GM12891 (cell line): ENCODE measurements around the gene KDM4C.
"Not testable (repeated sequence)": the region's sequence is repeated elsewhere in the genome, so short reads cannot be mapped to it uniquely, and the experiment has no call there.

ENCODE experiments used
- DNase-seq: peaks from one replicate; pipeline ENCODE4 v3.0.0; 2011; ENCODE audit warnings: low spot score; ENCODE audit not compliant: insufficient read length
- FAIRE-seq: peaks from 2 replicates; lab custom pipeline; 2011; peaks lifted over from hg19 to GRCh38; lab: Jason Lieb, UNC
- PAX5 ChIP-seq: IDR thresholded peaks from 2 replicates; pipeline ENCODE4 v1.6.1; 2011; ENCODE audit warnings: low read length, moderate library complexity, mild to moderate bottlenecking; ENCODE audit not compliant: insufficient read depth, severe bottlenecking
- POLR2A ChIP-seq: IDR thresholded peaks from 2 replicates; pipeline ENCODE4 v1.6.1; 2011; ENCODE audit warnings: low read depth, low read length, control low read depth
- POLR2AphosphoS5 ChIP-seq: IDR thresholded peaks from 2 replicates; pipeline ENCODE4 v1.6.1; 2011; ENCODE audit warnings: low read depth, low read length, control low read depth
- POU2F2 ChIP-seq: IDR thresholded peaks from 2 replicates; pipeline ENCODE4 v1.6.1; 2011; ENCODE audit warnings: low read depth, mild to moderate bottlenecking, control low read depth, low read length, moderate library complexity
- SPI1 ChIP-seq: IDR thresholded peaks from 2 replicates; pipeline ENCODE4 v1.6.1; 2011; ENCODE audit warnings: low read depth, low read length, control low read depth
- TAF1 ChIP-seq: IDR thresholded peaks from 2 replicates; pipeline ENCODE4 v1.6.1; 2011; ENCODE audit warnings: low read depth, low read length, control low read depth

The KDM4C gene

DNA sequence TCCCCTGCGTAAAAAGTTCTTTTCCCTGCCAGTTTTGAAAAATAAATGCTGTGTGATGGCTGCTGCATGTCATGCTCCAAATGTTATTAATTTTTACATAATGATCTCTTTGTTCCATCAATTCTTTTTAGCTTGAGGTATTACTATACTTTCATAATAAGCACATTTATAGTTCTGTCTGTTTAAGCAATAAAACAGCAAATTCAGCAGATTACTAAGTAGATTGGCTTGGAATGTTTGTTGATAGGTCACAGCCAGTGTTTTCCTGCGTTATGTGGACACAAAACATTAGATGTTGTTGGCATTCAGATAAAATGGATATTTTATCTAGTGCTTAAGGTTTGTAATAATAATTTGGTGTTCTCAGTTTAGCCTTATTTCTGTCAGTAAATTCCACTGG lies 242.0 kb downstream of the KDM4C start:
- peak; percentile 31 for FAIRE-seq
- DNase-seq = no peak
- TF ChIP-seq POLR2A = no peak
- TF ChIP-seq TAF1 = no peak
- no peak for TF ChIP-seq PAX5
- no peak for TF ChIP-seq SPI1
- TF ChIP-seq POLR2AphosphoS5 = no peak

DNA sequence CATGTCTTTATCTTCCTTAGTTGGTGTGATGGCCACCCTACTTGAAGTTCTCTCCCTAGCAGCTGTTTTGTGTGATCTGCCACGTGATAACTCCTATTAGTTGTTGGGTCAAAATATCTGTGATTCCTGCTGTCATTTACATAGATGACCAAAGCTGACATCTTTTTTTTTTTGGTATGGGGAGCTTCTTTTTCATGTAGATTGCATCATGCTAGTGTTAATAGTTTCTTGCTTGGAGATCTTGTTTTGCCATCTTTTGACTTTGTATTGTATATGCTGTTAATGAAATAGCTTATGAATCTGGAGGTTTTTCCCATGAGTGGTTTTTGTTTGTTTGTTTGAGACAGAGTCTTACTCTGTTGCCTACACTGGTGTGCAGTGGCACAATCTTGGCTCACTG lies 243.8 kb downstream of the KDM4C start:
- TF ChIP-seq PAX5 (no peak), SPI1 (no peak), POLR2A (no peak), TAF1 (no peak), POU2F2 (no peak), POLR2AphosphoS5 (no peak)
- FAIRE-seq = peak; percentile 45
- DNase-seq = no peak

DNA sequence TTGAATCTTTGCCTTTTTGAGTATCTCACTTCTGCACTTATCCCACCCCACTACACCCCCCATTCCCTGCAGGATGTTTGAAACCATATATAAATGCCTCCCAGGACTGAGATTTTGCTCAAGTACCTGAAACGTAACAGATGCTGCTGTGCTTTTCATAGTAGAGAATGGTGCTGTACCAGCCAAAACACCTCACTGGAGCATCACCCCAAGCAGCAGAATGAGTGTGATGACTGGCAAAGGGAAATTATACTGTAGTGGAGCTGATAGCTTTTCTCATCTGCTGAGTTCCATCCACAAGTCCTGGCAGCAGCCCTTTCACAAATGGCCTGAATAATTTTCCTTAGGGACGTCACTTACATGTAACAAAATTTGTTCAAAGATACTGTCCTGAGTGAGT lies 246.1 kb downstream of the KDM4C start:
- FAIRE-seq = no peak
- DNase-seq = no peak
- no peak for TF ChIP-seq POLR2A
- no peak for TF ChIP-seq TAF1
- TF ChIP-seq POLR2AphosphoS5 = no peak
- TF ChIP-seq SPI1 = no peak
- no peak for TF ChIP-seq PAX5
- TF ChIP-seq POU2F2 = no peak

DNA sequence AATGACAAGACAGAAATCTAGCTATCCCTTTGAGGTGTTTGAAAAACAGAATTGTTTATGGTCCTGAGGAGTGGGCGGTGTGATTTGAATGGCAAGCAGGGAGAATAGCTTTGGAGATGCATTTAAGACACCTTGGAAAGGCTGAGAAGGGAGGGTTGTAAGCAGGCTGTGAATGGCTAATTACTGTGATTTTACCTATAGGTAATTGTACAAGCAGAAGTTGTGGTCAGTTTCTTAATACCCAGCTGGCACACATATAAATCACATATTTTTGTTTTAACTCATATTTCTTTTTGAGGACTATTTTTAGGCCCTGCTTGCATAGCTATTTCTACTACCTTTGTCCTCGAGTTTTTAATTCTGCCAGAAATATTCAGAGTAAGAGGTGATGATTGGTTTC lies 248.6 kb downstream of the KDM4C start:
- no peak for TF ChIP-seq POU2F2
- TF ChIP-seq SPI1 = no peak
- no peak for TF ChIP-seq POLR2A
- no peak for TF ChIP-seq TAF1
- FAIRE-seq (no peak), DNase-seq (no peak)

DNA sequence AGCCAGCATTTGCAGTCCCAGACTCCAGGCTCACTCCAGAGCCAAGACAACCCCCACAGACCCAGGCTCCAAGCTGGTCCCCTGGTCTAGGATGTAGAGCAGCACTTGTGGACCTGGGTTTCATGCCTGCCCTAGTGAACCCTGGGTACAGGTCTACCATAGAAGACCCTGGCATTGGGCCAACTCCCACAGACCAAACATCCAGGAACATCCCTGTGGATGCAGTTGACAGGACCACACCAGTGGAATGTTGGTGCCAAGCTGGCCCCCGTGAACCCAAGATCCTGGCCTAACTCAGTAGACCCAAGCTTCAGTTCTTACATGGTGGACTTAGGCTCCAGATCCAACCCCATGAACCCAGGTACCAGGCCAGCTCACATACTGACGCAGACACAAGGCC lies 250.6 kb downstream of the KDM4C start:
- TF ChIP-seq POLR2AphosphoS5 (no peak), POLR2A (no peak), POU2F2 (no peak), TAF1 (no peak), PAX5 (no peak), SPI1 (no peak)
- FAIRE-seq (no peak), DNase-seq (no peak)

DNA sequence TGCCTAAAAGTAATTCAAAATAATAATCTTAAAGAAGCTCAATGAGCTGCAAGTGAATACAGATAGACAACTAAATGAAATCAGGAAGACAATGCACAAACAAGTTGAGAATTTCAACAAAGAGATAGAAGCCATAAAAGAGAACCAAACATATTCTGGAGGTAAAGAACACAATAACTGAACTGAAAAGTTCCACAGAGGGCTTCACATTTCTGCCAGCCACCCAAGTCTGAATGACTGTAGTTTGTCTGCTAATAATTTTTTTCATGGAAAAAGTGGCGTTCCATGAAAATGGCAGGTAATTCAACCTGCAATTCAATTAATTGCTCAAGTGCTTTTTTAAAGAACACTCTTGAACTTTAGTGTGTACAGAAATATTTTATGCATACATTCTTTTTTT lies 251.3 kb downstream of the KDM4C start:
- FAIRE-seq (no peak), DNase-seq (no peak)
- no peak for TF ChIP-seq TAF1
- no peak for TF ChIP-seq SPI1
- TF ChIP-seq POLR2A = no peak
- TF ChIP-seq PAX5 = no peak
- no peak for TF ChIP-seq POLR2AphosphoS5
- no peak for TF ChIP-seq POU2F2

DNA sequence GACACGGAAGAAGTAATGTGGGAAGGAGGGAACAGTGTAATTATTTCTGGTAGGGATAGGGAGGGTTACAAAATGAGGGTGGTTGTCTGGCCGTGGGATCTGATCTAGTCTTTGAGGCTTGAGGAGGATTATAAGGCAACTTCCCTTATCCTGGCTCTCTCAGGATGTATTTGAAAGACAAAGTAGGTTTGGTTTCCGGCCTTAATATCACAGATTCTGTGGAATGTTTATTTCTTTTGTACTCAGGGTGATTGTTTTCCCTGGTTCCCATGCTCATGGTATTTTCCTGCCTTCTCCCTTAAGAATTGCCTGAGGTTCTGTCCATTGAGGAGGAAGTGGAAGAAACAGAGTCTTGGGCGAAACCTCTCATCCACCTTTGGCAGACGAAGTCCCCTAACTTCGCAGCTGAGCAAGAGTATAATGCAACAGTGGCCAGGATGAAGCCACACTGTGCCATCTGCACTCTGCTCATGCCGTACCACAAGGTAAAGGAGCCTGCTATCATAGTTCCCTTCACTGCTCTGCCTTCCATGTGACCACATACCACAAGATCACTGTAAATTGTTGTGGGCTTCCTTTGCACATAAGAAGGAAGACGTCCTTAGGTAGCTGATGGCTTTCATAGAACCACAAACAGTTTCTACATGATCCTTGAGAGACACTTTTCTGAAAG lies 253.8 kb downstream of the KDM4C start:
- TF ChIP-seq POLR2AphosphoS5 (0 out of 2 replicates have a peak, but pooled peaks have one; percentile 24), POLR2A (no peak), TAF1 (no peak), SPI1 (0 out of 2 replicates have a peak, but pooled peaks have one; percentile 11)
- DNase-seq (no peak), FAIRE-seq (peak; percentile 67)

DNA sequence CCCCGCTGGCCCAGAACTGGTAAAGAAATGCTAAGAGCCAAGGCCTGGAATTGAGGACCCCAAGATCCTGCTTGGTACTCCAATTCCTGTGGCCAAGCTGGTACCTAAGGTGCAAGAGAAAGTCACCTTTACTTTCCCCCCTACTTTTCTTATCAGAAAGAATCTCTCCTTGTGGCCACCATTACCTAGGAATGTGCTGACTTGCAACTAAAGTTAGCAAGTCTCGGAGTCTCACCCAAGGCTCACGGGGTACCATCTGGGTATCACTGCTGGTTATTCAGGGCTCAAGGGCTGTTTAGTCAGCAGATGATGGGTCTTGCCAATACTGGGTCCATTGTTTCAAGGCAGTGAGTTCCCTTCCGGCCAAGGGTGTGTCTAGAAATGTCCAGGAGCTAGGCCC lies 270.2 kb downstream of the KDM4C start:
- no peak for TF ChIP-seq SPI1
- TF ChIP-seq POU2F2 = no peak
- TF ChIP-seq POLR2A = no peak
- no peak for TF ChIP-seq TAF1
- TF ChIP-seq PAX5 = no peak
- TF ChIP-seq POLR2AphosphoS5 = no peak
- no peak for FAIRE-seq
- no peak for DNase-seq

DNA sequence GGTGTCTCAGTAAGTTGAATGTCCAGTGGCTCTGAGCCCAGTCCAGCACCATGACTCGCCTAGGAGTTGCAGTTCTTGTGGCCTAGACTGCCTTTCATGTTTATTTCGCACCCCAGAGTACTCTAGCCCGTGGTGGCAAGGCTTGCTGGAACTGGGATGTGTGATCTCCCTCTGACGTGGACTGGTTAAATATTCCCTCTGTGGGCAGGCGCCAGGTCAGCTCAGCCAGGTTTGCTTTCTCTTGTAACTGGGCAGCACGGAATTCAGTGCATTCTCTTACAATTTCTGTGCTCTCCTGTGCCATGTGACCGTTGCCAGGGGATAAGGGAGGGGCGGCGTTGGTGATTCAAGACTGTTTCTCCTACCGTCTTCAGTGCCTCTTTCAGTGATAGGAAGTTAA lies 270.8 kb downstream of the KDM4C start:
- FAIRE-seq (no peak), DNase-seq (no peak)
- TF ChIP-seq POLR2A (no peak), POLR2AphosphoS5 (no peak), PAX5 (no peak), TAF1 (no peak), SPI1 (no peak), POU2F2 (no peak)

DNA sequence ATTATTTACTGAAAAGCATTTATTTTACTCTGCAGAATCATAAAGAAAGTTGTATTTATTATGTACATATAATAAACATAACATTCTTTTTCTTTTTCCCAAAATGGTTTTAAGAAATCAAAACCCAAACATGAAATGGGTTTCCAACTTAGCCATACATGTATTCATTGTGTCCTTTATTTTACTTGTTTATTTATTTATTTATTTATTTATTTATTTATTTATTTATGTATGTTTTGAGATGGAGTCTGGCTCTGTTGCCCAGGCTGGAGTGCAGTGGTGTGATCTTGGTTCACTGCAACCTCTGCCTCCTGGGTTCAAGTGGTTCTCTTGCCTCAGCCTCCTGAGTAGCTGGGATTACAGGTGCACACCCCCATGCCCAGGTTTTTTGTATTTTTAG lies 273.2 kb downstream of the KDM4C start:
- not testable (repeated sequence) for FAIRE-seq, DNase-seq
